HG03159 (cell line): ENCODE results near the gene WDPCP.
A peak's percentile ranks its signal among the peaks of the same experiment; 100 is the strongest.
"Not testable (repeated sequence)": the region's sequence is repeated elsewhere in the genome, so short reads cannot be mapped to it uniquely, and the experiment has no call there.

ENCODE experiments used
- ATAC-seq: cut with Tn5 transposase; IDR thresholded peaks from one replicate; pipeline ENCODE4 v1.9.1; 2021; ENCODE audit warnings: mild to moderate bottlenecking, moderate library complexity; ENCODE audit not compliant: unreplicated experiment

WDPCP gene

GRCh38 chr2:63590626-63591408, 2.5 kb upstream of the WDPCP start:
- no peak for ATAC-seq

DNA sequence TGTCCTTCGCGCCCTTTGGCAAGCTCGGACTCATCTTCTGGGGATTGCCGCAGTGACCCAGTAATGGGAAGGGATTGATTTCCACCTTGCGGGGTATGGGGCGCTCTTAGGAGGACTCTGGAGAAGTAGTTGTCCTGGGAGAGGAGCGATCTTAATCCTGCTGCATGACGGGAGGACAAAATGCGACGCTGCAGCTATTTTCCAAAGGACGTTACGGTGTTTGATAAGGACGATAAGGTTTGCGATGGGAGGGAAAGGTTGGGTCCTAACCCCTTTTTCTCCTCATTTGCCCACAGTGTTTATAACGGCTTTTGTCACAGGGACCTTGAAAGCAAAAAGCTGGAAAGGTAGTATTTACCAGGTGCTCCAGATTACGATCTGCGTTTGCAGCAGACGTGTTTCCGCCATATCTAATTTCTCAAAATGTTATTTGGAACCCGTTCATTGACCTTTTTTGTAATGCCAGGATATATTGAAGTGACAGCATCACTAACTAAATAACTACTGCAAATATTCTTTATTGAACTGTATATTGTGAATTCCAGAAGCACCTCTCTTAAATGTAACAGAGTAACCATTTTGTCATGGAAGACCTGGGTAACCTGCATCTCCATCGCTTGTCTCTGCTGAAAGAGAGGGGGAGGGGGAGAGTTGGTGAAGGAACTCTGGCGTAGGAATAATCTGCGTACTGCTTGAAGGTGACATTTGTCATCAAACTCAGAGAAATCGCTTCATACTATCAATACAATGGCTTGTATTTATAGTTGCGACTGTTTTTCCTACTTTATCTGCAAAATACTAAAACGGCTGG, 1.1 kb upstream of the WDPCP start:
- peak; percentile 12 for ATAC-seq

GRCh38 chr2:63587814-63588384, 378 bp downstream of the WDPCP start:
- no peak for ATAC-seq

DNA sequence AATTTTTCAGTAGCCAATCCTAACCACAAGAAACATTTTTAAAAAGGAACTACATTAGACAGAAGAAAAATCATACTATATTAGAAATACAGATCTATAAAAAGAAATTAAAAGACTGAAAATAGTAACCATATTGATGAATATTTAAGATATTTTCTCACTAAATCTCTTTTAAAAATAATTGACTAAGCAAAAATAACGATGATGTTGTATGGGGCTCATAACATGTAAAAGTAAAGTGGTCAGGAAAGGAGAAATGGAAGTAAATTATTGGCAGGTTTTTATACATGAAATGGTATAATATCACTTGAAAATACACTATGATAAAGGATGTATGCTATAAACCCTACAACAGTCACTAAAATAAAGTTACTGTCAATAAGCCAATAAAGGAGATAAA, 5.4 kb downstream of the WDPCP start:
- ATAC-seq, result no peak

DNA sequence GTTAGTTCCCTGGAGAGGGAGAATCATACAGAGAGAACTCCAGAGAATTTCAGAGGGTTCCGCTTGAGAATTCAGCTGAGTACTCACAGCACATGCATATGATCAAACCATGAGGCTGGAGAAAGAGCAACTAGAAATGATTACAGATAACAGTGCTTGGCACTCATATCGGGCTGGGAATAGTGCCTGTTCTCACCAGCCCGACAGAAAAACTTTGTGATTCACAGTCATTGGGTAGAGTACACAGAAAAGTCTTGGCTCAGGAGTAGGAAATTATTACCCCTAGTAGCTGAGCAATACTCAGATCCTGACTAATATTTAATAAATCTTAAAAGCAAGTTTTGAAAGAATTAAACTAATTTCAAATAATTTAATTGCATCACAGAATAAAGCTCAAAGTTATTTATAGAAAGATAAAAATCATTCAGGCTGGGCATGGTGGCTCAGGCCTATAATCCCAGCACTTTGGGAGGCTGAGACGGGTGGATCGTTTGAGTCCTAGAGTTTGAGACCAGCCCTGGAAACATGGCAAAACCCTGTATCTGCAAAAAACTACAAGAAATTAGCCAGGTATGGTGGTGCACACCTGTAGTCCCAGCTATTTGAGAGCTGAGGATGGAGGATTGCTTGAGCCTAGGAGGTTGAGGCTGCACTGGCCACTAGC, 6.8 kb downstream of the WDPCP start:
- ATAC-seq, result no peak

DNA sequence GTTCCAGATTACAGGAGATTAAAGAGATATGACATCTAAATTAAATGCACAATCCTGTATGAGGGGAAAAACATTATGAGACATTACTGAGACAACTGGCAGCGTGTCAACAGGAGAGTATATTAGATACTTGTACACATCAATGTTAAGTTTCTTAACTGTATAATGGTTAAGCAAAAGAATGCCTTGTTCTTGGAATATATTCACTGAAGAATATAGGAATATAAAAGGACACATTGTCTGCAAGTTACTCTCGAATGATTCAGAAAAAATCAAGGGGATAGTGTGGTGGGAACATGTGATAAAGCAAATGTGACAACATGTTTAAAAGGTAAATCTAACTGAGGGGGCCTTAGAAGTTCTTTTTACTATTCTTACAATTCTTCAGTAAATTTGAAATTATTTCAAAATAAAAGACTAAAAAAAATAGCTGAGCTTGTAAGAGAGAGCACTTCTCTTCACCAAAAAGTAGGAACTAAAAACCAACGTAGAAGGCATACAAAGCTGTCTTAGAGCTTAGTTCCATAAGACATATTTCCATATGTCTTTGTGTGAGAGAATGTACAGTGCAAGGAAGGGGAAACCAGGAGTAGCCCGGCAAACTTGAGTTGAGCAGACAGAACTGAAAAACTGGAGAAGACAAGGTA, 7.5 kb downstream of the WDPCP start:
- no peak for ATAC-seq

GRCh38 chr2:63578767-63579166, 9.5 kb downstream of the WDPCP start:
- ATAC-seq, result no peak

DNA sequence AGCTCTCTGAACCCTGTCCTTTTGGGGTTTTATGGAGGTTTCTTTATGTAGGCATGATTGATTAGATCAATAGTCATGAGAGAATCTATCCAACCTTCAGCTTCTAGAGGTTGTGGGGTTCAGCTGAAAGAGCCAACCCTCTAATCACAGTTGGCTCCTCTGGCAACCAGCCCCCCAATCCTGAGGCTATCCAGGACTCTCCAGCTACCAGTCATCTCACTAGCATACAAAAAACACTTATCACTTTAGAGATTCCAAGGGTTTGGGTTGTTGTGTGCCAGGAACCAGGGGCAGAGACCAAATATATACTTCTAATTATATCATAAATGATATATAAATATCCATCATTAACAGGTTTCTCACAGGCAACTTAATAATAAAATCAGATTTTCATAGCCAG, 11.7 kb downstream of the WDPCP start:
- no peak for ATAC-seq

DNA sequence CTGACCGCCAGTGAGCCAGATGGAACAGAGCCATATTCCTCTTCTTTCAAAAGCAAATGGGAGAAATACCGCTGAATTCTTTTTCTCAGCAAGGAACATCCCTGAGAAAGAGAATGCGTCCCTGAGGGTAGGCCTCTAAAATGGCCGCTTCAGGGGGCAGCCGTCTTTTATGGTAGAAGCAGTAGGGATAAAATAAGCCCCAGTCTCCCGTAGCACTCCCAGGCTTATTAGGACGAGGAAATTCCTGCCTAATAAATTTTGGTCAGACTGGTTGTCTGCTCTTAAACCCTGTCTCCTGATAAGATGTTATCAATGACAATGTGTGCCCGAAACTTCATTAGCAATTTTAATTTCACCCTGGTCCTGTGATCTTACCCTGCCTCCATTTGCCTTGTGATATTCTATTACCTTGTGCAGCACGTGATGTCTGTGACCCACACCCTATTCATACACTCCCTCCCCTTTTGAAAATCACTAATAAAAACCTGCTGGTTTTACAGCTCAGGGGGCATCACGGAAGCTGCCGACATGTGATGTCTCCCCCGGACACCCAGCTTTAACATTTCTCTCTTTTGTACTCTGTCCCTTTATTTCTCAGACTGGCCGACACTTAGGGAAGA, 14.4 kb downstream of the WDPCP start:
- not testable (repeated sequence) for ATAC-seq

- ATAC-seq, result not testable (repeated sequence)
These were observed 15.3 kb downstream of the WDPCP start for GRCh38 chr2:63573026-63573425.

- no peak for ATAC-seq
These were observed 16.3 kb downstream of the WDPCP start for GRCh38 chr2:63572001-63572400.

DNA sequence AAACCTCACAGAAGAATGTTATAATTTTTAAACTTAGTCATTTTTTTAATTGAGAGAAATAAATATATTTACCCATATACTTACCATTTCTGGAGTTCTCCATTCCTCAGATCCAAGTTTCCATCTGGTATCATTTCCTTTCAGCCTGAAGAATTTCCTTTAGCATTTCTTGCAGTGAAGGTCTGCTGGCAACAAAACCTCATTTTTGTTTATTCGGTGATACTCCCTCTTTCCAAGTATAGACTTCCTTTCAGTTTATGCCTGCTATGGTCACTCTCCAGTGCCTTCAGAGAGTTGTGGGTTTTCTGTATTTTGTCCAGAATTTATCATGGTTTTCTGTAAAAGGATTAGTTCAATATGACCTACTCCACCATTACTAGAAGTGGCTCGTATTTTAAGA, 17.0 kb downstream of the WDPCP start:
- ATAC-seq, result no peak

- no peak for ATAC-seq
These were observed 18.5 kb downstream of the WDPCP start for GRCh38 chr2:63569740-63570139.

- ATAC-seq, result no peak
These were observed 25.5 kb downstream of the WDPCP start for GRCh38 chr2:63562751-63563150.

- ATAC-seq, result not testable (repeated sequence)
These were observed 29.4 kb downstream of the WDPCP start for GRCh38 chr2:63558922-63559321.

GRCh38 chr2:63557819-63558218, 30.5 kb downstream of the WDPCP start:
- not testable (repeated sequence) for ATAC-seq

DNA sequence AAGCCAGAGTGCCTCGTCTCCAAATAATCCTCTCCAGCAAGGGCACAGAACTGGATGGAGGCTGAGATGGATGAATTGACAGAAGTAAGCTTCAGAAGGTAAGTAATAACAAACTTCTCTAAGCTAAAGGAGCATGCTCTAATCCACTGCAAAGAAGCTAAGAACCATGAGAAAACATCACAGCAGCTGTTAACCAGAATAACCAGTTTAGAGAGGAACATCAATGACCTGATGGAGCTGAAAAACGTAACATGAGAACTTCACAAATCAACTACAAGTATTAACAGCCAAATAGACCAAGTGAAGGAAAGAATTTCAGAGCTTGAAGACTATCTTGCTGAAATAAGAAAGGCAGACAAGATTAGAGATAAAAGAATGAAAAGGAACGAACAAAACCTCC, 32.3 kb downstream of the WDPCP start:
- ATAC-seq, result no peak

DNA sequence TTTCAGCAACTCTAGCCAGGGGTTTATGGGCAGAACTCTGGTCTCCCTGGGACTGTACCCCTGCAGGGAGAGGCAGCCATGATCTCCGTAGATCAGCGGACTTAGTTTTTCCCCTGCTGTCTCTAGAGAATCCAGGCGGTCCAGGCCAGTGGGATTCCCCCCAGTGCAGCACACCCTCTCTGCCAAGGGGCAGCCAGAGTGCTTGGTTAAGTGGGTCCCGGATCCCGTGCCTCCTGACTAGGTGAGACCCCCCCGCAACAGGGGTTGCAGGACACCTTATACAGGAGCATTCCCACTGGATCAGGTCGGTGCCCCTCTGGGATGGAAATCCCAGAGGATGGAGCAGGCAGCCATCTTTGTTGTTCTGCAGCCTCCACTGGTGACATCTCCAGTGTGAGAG, 33.0 kb downstream of the WDPCP start:
- ATAC-seq, result no peak

DNA sequence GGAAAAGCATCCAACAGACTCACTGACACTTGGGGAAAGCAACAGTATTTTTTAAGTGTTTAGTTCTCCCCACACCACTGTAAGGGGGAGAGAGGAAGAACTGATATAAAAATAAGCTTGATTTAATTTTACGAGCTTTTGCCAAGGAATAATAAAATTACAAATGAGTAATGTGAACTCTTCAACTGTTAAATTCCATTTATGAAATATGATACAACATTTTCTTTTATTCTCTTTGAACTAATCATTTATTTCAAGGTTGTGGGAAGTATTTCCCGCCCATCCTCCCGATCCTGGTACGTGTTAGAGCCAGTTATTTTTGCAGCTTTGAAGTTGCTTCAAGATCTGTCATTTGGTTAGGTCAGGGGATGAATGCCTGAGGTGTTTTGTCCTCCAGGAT, 35.2 kb downstream of the WDPCP start:
- ATAC-seq, result no peak

DNA sequence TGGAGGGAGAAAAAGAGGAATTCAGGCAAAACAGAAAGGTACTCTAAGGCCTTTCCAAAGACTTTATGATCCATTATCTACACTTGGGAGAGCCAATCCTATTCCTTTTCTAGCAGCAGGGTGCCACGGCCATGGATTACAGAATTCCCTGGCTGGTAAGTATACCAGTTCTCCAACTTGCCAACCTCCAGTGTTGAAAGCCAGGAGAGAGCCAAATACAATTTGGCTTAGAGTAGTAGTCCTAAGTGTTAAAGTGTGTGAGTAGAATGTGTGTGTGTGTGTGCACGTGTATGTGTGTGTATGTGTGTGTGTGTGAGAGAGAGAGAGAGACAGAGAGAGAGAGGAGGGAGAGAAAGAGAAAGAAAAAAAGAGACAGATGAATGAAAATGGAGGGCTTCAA, 43.3 kb downstream of the WDPCP start:
- no peak for ATAC-seq
